MM.1S (cell line): ENCODE data around the gene RUNX1.

Experiments
- EZH2 ChIP-seq: fragments of 300-600 bp; sonication (generic); optimal IDR thresholded peaks from 2 replicates; pipeline ENCODE3; 2017; ENCODE audit warnings: low read depth, mild to moderate bottlenecking, antibody characterized with exemption, low read length, mixed read lengths
- TF ChIP-seq, protein P1 (sequence below): fragments of 300-600 bp; sonication (generic); IDR thresholded peaks from 2 replicates; pipeline ENCODE4 v1.5.1; 2016; ENCODE audit warnings: antibody characterized with exemption, low read length, mixed read lengths

DNA sequence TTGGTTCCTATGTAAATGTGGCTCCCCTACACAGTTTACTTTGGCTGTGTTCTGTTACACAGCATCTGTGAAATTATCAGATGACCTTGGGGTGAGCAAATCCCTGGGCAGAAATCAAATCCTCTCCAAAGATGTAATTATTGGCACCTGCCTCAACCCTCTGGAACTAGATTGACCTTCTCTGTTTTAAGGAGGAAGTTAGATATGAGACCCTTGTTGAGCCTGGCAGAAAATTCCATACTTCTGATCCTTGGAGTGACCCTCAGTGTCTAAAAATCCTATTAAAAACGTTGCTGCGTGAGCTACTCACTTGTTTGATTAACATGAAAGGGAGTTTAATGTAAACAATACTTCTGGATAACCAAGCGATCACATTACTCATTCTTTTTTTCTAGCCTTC lies 258.3 kb downstream of the RUNX1 start:
- TF ChIP-seq EZH2 = no peak
- TF ChIP-seq, protein P1, sequence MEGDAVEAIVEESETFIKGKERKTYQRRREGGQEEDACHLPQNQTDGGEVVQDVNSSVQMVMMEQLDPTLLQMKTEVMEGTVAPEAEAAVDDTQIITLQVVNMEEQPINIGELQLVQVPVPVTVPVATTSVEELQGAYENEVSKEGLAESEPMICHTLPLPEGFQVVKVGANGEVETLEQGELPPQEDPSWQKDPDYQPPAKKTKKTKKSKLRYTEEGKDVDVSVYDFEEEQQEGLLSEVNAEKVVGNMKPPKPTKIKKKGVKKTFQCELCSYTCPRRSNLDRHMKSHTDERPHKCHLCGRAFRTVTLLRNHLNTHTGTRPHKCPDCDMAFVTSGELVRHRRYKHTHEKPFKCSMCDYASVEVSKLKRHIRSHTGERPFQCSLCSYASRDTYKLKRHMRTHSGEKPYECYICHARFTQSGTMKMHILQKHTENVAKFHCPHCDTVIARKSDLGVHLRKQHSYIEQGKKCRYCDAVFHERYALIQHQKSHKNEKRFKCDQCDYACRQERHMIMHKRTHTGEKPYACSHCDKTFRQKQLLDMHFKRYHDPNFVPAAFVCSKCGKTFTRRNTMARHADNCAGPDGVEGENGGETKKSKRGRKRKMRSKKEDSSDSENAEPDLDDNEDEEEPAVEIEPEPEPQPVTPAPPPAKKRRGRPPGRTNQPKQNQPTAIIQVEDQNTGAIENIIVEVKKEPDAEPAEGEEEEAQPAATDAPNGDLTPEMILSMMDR = no peak
